Measurements from ENCODE around the gene METAP2. TPM values are rescaled to one million over a fixed set of nuclear protein-coding genes. Genes with fewer than 3 reads are reported as not detected.

Gene METAP2
- total RNA-seq, 2 experiments from 2014 or later, result 136 to 152 TPM

DNA sequence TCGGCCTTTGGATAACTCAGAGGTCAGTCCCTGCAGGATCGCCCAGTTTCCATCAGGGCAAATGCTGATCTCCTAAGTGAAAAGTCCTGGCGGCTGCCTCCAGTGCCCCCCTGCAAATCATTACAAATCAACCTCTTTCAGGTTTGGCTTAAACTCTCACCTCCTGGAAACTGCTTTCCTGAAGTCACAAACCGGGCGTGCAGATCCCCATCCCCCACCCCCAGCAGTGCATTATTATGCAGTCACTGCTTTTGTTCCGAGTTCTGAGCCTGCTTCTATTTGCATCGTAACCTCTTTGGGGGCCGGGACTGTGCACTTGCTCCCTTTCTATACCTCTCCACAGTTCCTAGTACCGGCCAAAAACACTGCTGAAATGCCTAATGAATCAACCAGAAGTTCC, 77.4 kb downstream of the METAP2 start, which contains the start of gene USP44:
Gene USP44, minus strand, starts transcription at position 172 of the 400 bp plus-strand sequence. CDS start 17,220 bp downstream, outside the sequence.
- DNase-seq (peak; percentile 7), ATAC-seq (no peak)
- peak within 1 kb of the TSS; percentile 5 for H3K27ac Mint-ChIP-seq
- H3K27me3 Mint-ChIP-seq, result peaks cover 16% of the 10 kb centered on the region
- ChIA-PET CTCF (interaction anchor here (1.1 to 1.6 kb wide), 2 partner anchors 12 to 17 kb away, joined by 4 to 5 read pairs; no protein-coding TSS in a partner anchor), POLR2A (interaction anchor here (0.5 to 0.8 kb wide), 4 partner anchors 9 to 644 kb away, joined by 3 to 7 read pairs (median 5); no protein-coding TSS in a partner anchor)
- H3K4me1 Mint-ChIP-seq, result peaks cover 38% of the 10 kb centered on the region
- intact Hi-C loops (cut with DNase I, micrococcal nuclease), result no loop called here
- H3K36me3 Mint-ChIP-seq (ENCODE audit: low read depth), result peaks cover 8% of the 10 kb centered on the region
- H3K4me3 Mint-ChIP-seq, result no peak within 1 kb of the TSS
- peaks cover 6% of the 10 kb centered on the region for H3K9me3 Mint-ChIP-seq (ENCODE audit: low read depth)

- Mint-ChIP-seq H3K27me3 (peaks cover 16% of the 10 kb centered on the region), H3K27ac (peak overlapping the region; percentile 5), H3K4me3 (no peak overlapping the region), H3K9me3 (ENCODE audit: low read depth) (peaks cover 6% of the 10 kb centered on the region), H3K4me1 (peaks cover 36% of the 10 kb centered on the region), H3K36me3 (ENCODE audit: low read depth) (peaks cover 8% of the 10 kb centered on the region)
- CTCF ChIA-PET, result interaction anchor here (0.8 to 1.6 kb wide), 3 partner anchors 12 to 20 kb away, joined by 3 to 5 read pairs (median 3); no protein-coding TSS in a partner anchor
- DNase-seq (no peak), ATAC-seq (no peak)
- intact Hi-C loops (cut with DNase I, micrococcal nuclease), result no loop called here
- POLR2A ChIA-PET, result interaction anchor here (0.6 kb wide), 1 partner anchor 8 kb away, joined by 5 read pairs; no protein-coding TSS in a partner anchor
These were observed 78.1 kb downstream of the METAP2 start for GRCh38 chr12:95551913-95552516.

DNA sequence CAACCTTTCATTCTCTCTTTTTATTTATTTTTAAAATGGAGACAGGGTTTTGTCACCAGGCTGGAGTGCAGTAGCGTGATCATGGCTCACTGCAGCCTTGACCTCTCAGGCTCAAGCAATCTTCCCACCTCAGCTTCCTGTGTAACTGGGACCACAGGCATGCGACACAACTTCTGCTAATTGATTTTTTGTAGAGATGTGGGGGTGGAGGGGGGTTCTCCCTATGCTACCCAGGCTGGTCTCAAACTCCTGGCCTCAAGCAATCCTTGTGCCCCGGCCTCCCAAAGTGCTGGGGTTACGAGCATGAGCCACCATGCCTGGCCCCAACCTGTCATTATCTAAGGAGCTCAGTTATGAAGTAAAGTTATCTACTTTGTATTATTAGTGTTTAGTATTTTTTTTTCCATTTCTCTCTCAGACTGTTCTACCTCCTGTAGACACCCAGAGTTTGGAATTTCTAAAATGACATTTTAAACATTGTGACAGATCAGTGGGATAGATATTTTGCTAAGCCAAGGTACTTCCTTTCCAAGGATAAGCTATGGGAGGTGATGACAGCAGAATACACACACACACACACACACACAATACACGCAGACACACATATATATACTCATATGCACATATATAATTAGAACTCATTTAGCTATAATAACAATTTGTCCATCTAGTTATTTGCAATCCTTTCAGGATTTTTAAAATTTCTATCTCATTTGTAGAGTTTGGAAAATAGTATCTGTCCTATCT, 79.4 kb downstream of the METAP2 start:
- Mint-ChIP-seq H3K4me3 (no peak overlapping the region), H3K27ac (no peak overlapping the region), H3K36me3 (ENCODE audit: low read depth) (peaks cover 8% of the 10 kb centered on the region), H3K4me1 (peaks cover 27% of the 10 kb centered on the region), H3K27me3 (peaks cover 9% of the 10 kb centered on the region), H3K9me3 (ENCODE audit: low read depth) (peaks cover 6% of the 10 kb centered on the region)
- ChIA-PET POLR2A (no interaction called here), CTCF (interaction anchor here (0.9 kb wide), 1 partner anchor 9 kb away, joined by 3 read pairs; no protein-coding TSS in a partner anchor)
- intact Hi-C loops (cut with DNase I, micrococcal nuclease), result no loop called here
- ATAC-seq, result no peak
- peak; percentile 17 for DNase-seq

- ATAC-seq (no peak), DNase-seq (no peak)
- Mint-ChIP-seq H3K27ac (no peak overlapping the region), H3K27me3 (peaks cover 4% of the 10 kb centered on the region), H3K36me3 (ENCODE audit: low read depth) (peaks cover 1% of the 10 kb centered on the region), H3K9me3 (ENCODE audit: low read depth) (peaks cover 1% of the 10 kb centered on the region), H3K4me3 (no peak overlapping the region), H3K4me1 (peaks cover 23% of the 10 kb centered on the region)
- intact Hi-C loops (cut with DNase I, micrococcal nuclease), result no loop called here
- ChIA-PET POLR2A (no interaction called here), CTCF (no interaction called here)
These were observed 80.7 kb downstream of the METAP2 start for GRCh38 chr12:95554532-95555071.

- no peaks in the 10 kb centered on the region for H3K36me3 Mint-ChIP-seq (ENCODE audit: low read depth)
- H3K27ac Mint-ChIP-seq, result no peak overlapping the region
- no peaks in the 10 kb centered on the region for H3K27me3 Mint-ChIP-seq
- ChIA-PET POLR2A (no interaction called here), CTCF (interaction anchor here (0.6 to 0.7 kb wide), 3 partner anchors 67 to 1283 kb away, joined by 3 to 4 read pairs (median 3); no protein-coding TSS in a partner anchor)
- no peak overlapping the region for H3K4me3 Mint-ChIP-seq
- H3K4me1 Mint-ChIP-seq, result peaks cover 13% of the 10 kb centered on the region
- DNase-seq (no peak), ATAC-seq (no peak)
- intact Hi-C loops (cut with DNase I, micrococcal nuclease), result no loop called here
- no peaks in the 10 kb centered on the region for H3K9me3 Mint-ChIP-seq (ENCODE audit: low read depth)
These were observed 83.7 kb downstream of the METAP2 start for GRCh38 chr12:95557625-95558024.

Other genes starting within 250 kb of the METAP2 start
- gene USP44, start 77.3 kb downstream of the METAP2 start, total RNA-seq, result 1 to 10 TPM; 4.1 to 5.3 TPM